Suprapubic skin (tissue), 4 donors: ENCODE measurements around the gene NTM. TPM values are rescaled to one million over a fixed set of nuclear protein-coding genes. Genes with fewer than 3 reads are reported as not detected.
A peak's percentile ranks its signal among the peaks of the same experiment; 100 is the strongest.

Experiments used
- DNase-seq, 2 donors: peaks; one replicate each; pipeline ENCODE4 v3.0.0-alpha.2; 2019; ENCODE audit warnings: low spot score in 2 of 2
- H3K27ac ChIP-seq: fragments of 200-600 bp; sonication (generic); one replicate; pipeline ENCODE4 v1.5.1; 2019
- H3K27me3 ChIP-seq: fragments of 200-600 bp; sonication (generic); one replicate; pipeline ENCODE4 v1.5.1; 2019
- H3K36me3 ChIP-seq: fragments of 200-600 bp; sonication (generic); one replicate; pipeline ENCODE4 v1.5.1; 2019
- H3K4me1 ChIP-seq: fragments of 200-600 bp; sonication (generic); one replicate; pipeline ENCODE4 v1.5.1; 2019
- H3K4me3 ChIP-seq: fragments of 200-600 bp; sonication (generic); one replicate; pipeline ENCODE4 v1.5.1; 2019; ENCODE audit warnings: mild to moderate bottlenecking
- H3K9me3 ChIP-seq: fragments of 200-600 bp; sonication (generic); one replicate; pipeline ENCODE4 v1.5.1; 2019
- CTCF ChIP-seq, 2 donors: fragments of 200-600 bp in 1 of 2; fragments of 450-650 bp in 1 of 2; sonication (generic) in 1 of 2; IDR thresholded peaks; one replicate each; pipeline ENCODE4 v1.5.1; 2016 to 2019; ENCODE audit warnings: antibody characterized with exemption in 2 of 2, mild to moderate bottlenecking in 1 of 2, moderate library complexity in 1 of 2
- EP300 ChIP-seq: sonication (generic); formaldehyde crosslinking; IDR thresholded peaks from one replicate; pipeline ENCODE4 v1.6.1; 2017; ENCODE audit warnings: antibody characterized with exemption
- POLR2A ChIP-seq, 2 donors: fragments of 450-650 bp; IDR thresholded peaks; one replicate each; pipeline ENCODE4 v1.6.1; 2017; ENCODE audit warnings: antibody characterized with exemption in 2 of 2, mild to moderate bottlenecking in 2 of 2, moderate library complexity in 2 of 2
- POLR2AphosphoS5 ChIP-seq, 3 donors: sonication (generic); formaldehyde crosslinking; IDR thresholded peaks; one replicate each; pipeline ENCODE4 v1.6.1; 2017; ENCODE audit warnings: antibody characterized with exemption in 3 of 3
- WGBS: methylation state at CpG from one replicate; pipeline ENCODE4 v1.1.5; 2018; 5-methylcytosine and 5-hydroxymethylcytosine counted together
- total RNA-seq, 4 donors: library from RNA; depleted of rRNA; stranded (reverse); fragments of >200 nt; gene quantifications; one replicate each; pipeline ENCODE4 v1.1.0, GENCODE V29; 2016

The NTM gene
- total RNA-seq, 4 donors from 2014 or later = 0.19 to 19.1 (median 2.1) TPM

GRCh38 chr11:131572423-131572822 is 202.0 kb downstream of the NTM start:
- H3K27ac ChIP-seq = no peak overlapping the region
- TF ChIP-seq POLR2A (IDR thresholded peaks at IDR 0.05) = no peak
- no peak for TF ChIP-seq POLR2AphosphoS5 (IDR thresholded peaks at IDR 0.05)
- TF ChIP-seq EP300 = no peak
- no peak for TF ChIP-seq CTCF (IDR thresholded peaks at IDR 0.05)
- no peaks in the 10 kb centered on the region for H3K27me3 ChIP-seq
- no peaks in the 10 kb centered on the region for H3K4me1 ChIP-seq
- no peak overlapping the region for H3K4me3 ChIP-seq
- DNase-seq = no peak
- H3K36me3 ChIP-seq = no peaks in the 10 kb centered on the region
- 82% methylated on average over 7 of the region's 7 CpGs for WGBS
- H3K9me3 ChIP-seq = no peaks in the 10 kb centered on the region

GRCh38 chr11:131579932-131580387 is 209.5 kb downstream of the NTM start:
- H3K4me1 ChIP-seq = no peaks in the 10 kb centered on the region
- 62% methylated on average over 7 of the region's 7 CpGs for WGBS
- H3K4me3 ChIP-seq = no peak overlapping the region
- H3K9me3 ChIP-seq = no peaks in the 10 kb centered on the region
- no peak overlapping the region for H3K27ac ChIP-seq
- no peaks in the 10 kb centered on the region for H3K27me3 ChIP-seq
- H3K36me3 ChIP-seq = no peaks in the 10 kb centered on the region
- TF ChIP-seq CTCF (IDR thresholded peaks at IDR 0.05) = peak in 1 of 2 donors; percentile 40
- TF ChIP-seq POLR2A (IDR thresholded peaks at IDR 0.05) = no peak
- DNase-seq = no peak

GRCh38 chr11:131580476-131580875 is 210.1 kb downstream of the NTM start:
- no peak for DNase-seq
- H3K4me3 ChIP-seq = no peak overlapping the region
- H3K36me3 ChIP-seq = no peaks in the 10 kb centered on the region
- H3K9me3 ChIP-seq = no peaks in the 10 kb centered on the region
- H3K27me3 ChIP-seq = no peaks in the 10 kb centered on the region
- WGBS = 83% methylated on average over 4 of the region's 4 CpGs
- no peak for TF ChIP-seq CTCF (IDR thresholded peaks at IDR 0.05)
- TF ChIP-seq POLR2A (IDR thresholded peaks at IDR 0.05) = no peak
- TF ChIP-seq EP300 = no peak
- TF ChIP-seq POLR2AphosphoS5 (IDR thresholded peaks at IDR 0.05) = no peak
- H3K4me1 ChIP-seq = no peaks in the 10 kb centered on the region
- no peak overlapping the region for H3K27ac ChIP-seq

- no peak for DNase-seq
- Histone ChIP-seq H3K4me3 (no peak overlapping the region), H3K27me3 (no peaks in the 10 kb centered on the region), H3K36me3 (no peaks in the 10 kb centered on the region), H3K27ac (no peak overlapping the region), H3K4me1 (no peaks in the 10 kb centered on the region), H3K9me3 (no peaks in the 10 kb centered on the region)
- WGBS = 76% methylated on average over 6 of the region's 6 CpGs
- TF ChIP-seq POLR2A (IDR thresholded peaks at IDR 0.05) (no peak), EP300 (no peak), CTCF (IDR thresholded peaks at IDR 0.05) (no peak), POLR2AphosphoS5 (IDR thresholded peaks at IDR 0.05) (no peak)
Observed at GRCh38 chr11:131581046-131581445, 210.6 kb downstream of the NTM start.

GRCh38 chr11:131582021-131582525 is 211.7 kb downstream of the NTM start:
- no peak for DNase-seq
- Histone ChIP-seq H3K36me3 (no peaks in the 10 kb centered on the region), H3K27me3 (no peaks in the 10 kb centered on the region), H3K9me3 (no peaks in the 10 kb centered on the region), H3K4me3 (no peak overlapping the region), H3K4me1 (no peaks in the 10 kb centered on the region), H3K27ac (no peak overlapping the region)
- TF ChIP-seq EP300 = no peak
- no peak for TF ChIP-seq POLR2A (IDR thresholded peaks at IDR 0.05)
- TF ChIP-seq CTCF (IDR thresholded peaks at IDR 0.05) = no peak
- TF ChIP-seq POLR2AphosphoS5 (IDR thresholded peaks at IDR 0.05) = no peak
- WGBS = 66% methylated on average over 12 of the region's 12 CpGs
